LNCAP (cell line): ENCODE results near the gene NIPA2.

Experiments
- CTCF ChIP-seq: fragments of 450-650 bp; IDR thresholded peaks from 2 replicates; pipeline ENCODE4 v1.5.1; 2017; ENCODE audit warnings: mild to moderate bottlenecking

NIPA2 gene

GRCh38 chr15:22917556-22917955 is 79.1 kb downstream of the NIPA2 start:
- no peak for TF ChIP-seq CTCF
